Activated T-helper 2 cell treated with anti-CD3 and anti-CD28 coated beads, Interferon-gamma antibody, Interleukin-2, Interleukin-4, amounts not matched to agents 10 μg/mL and 5 μg/mL and 100 μg/mL, durations not matched to agents 14 hours and 24 hours and 36 hours (primary cell): ENCODE measurements around the gene LYSET. TPM values are rescaled to one million over a fixed set of nuclear protein-coding genes. Genes with fewer than 3 reads are reported as not detected.

ENCODE experiments used
- total RNA-seq: library from RNA; stranded (reverse); gene quantifications from 2 replicates; pipeline ENCODE4 v1.2.3, GENCODE V29; 2022

The LYSET gene
- total RNA-seq, 1 donor from 2014 or later, result 13.4 TPM

Other genes starting within 250 kb of the LYSET start
- gene ITPK1, start 69.4 kb upstream of the LYSET start, total RNA-seq, result 66.9 and 70.8 TPM in 2 replicates
- 17.8 and 18.7 TPM in 2 replicates for gene MOAP1, start 420 bp upstream of the LYSET start, total RNA-seq
- 13.4 and 15.2 TPM in 2 replicates for gene GON7, start 21.7 kb downstream of the LYSET start, total RNA-seq
- 30.9 and 32.9 TPM in 2 replicates for gene UBR7, start 21.9 kb downstream of the LYSET start, total RNA-seq
- 16.5 and 17.9 TPM in 2 replicates for gene BTBD7, start 147.7 kb downstream of the LYSET start, total RNA-seq
- gene COX8C, start 161.9 kb downstream of the LYSET start, total RNA-seq, result not detected in 2 replicates
- 0.02 TPM in 1 of 2 replicates, not detected in the other for gene UNC79, start 245.6 kb downstream of the LYSET start, total RNA-seq